Right lobe of liver (tissue), 4 donors: ENCODE measurements around the gene C19orf47.

Source experiments
- CTCF ChIP-seq, 4 donors: fragments of 200-600 bp in 3 of 4; fragments of 450-650 bp in 1 of 4; IDR thresholded peaks; one replicate each; pipeline versions ENCODE4 v1.5.1 to v1.8.0; 2016 to 2022; ENCODE audit warnings: antibody characterized with exemption in 4 of 4, mild to moderate bottlenecking in 2 of 4
- POLR2A ChIP-seq: fragments of 450-650 bp; IDR thresholded peaks from one replicate; pipeline ENCODE4 v1.6.1; 2017; ENCODE audit warnings: antibody characterized with exemption, mild to moderate bottlenecking
- donor health status: DM: no; HTN: no; CAD: no.
- donor health status: DM: no; HTN: no; CAD: no.
- donor health status: DM: no; HTN: yes; CAD: no.

GRCh38 chr19:40339018-40339728 lies 9.0 kb downstream of the C19orf47 start:
- TF ChIP-seq CTCF (IDR thresholded peaks at IDR 0.05) (no peak), POLR2A (no peak)
